Common myeloid progenitor, CD34-positive (primary cell): Measurements from ENCODE around the gene OR2AP1. TPM values are rescaled to one million over a fixed set of nuclear protein-coding genes. Genes with fewer than 3 reads are reported as not detected.
"Not testable (repeated sequence)": the region's sequence is repeated elsewhere in the genome, so short reads cannot be mapped to it uniquely, and the experiment has no call there.

ENCODE experiments used
- CTCF ChIA-PET: fragments of 350-600 bp; sonication (Branson Sonifier 250); formaldehyde crosslinking; loops from one replicate; lab custom pipeline; 2021; ENCODE audit warnings: antibody characterized with exemption; lab: Charles Lee
- POLR2A ChIA-PET: fragments of 350-600 bp; sonication (Branson Sonifier 250); formaldehyde crosslinking; loops from one replicate; lab custom pipeline; 2021; ENCODE audit warnings: antibody characterized with exemption; lab: Charles Lee
- DNase-seq, 3 donors: peaks; one replicate each; pipeline versions ENCODE4 v3.0.0 to v3.0.0-alpha.2; 2013
- H3K27ac ChIP-seq, 2 experiments: 1 replicate in 1 of 2; 2 replicates in 1 of 2; pipeline ENCODE4 v1.7.0; 2013; ENCODE audit warnings: inconsistent platforms in 2 of 2, low read length in 2 of 2, mild to moderate bottlenecking in 2 of 2, low read depth in 1 of 2, moderate library complexity in 1 of 2; ENCODE audit not compliant: severe bottlenecking in 2 of 2, insufficient read depth in 1 of 2, poor library complexity in 1 of 2
- H3K27me3 ChIP-seq, 5 experiments: replicated peaks in 2 of 5; 1 replicate in 3 of 5; 2 replicates in 2 of 5; pipeline versions ENCODE4 v1.6.1 to v1.7.0; 2013; ENCODE audit warnings: low read length in 4 of 5, mild to moderate bottlenecking in 2 of 5, moderate library complexity in 2 of 5, inconsistent platforms in 1 of 5; ENCODE audit not compliant: insufficient read depth in 5 of 5, control insufficient read depth in 4 of 5
- H3K36me3 ChIP-seq, 4 experiments: 1 replicate in 2 of 4; 2 replicates in 2 of 4; pipeline versions ENCODE4 v1.6.1 to v1.7.0; 2013; ENCODE audit warnings: low read length in 3 of 4, control low read depth in 1 of 4, mild to moderate bottlenecking in 1 of 4; ENCODE audit not compliant: control insufficient read depth in 4 of 4, insufficient read depth in 4 of 4
- H3K4me1 ChIP-seq, 4 experiments: 1 replicate in 3 of 4; 2 replicates in 1 of 4; pipeline versions ENCODE4 v1.6.1 to v1.7.1; 2013; ENCODE audit warnings: low read length in 3 of 4, mild to moderate bottlenecking in 3 of 4, control low read depth in 1 of 4, inconsistent platforms in 1 of 4, moderate library complexity in 1 of 4; ENCODE audit not compliant: control insufficient read depth in 4 of 4, insufficient read depth in 4 of 4; ENCODE audit errors: control extremely low read depth in 1 of 4
- H3K4me3 ChIP-seq, 7 experiments: 1 replicate in 4 of 7; 2 replicates in 3 of 7; pipeline versions ENCODE4 v1.5.1 to v1.7.0; 2013; ENCODE audit warnings: mild to moderate bottlenecking in 7 of 7, low read length in 6 of 7, moderate library complexity in 6 of 7, inconsistent platforms in 2 of 7, low read depth in 2 of 7, control low read depth in 1 of 7; ENCODE audit not compliant: insufficient read depth in 4 of 7, control insufficient read depth in 1 of 7; ENCODE audit errors: extremely low read depth in 1 of 7
- H3K9me3 ChIP-seq, 5 experiments: 1 replicate in 4 of 5; 2 replicates in 1 of 5; pipeline versions ENCODE4 v1.6.1 to v1.7.1; 2013; ENCODE audit warnings: low read length in 4 of 5, mild to moderate bottlenecking in 2 of 5, inconsistent platforms in 1 of 5, low read depth in 1 of 5, moderate library complexity in 1 of 5; ENCODE audit not compliant: control insufficient read depth in 4 of 5, insufficient read depth in 2 of 5; ENCODE audit errors: control extremely low read depth in 1 of 5
- WGBS: methylation state at CpG from one replicate; pipeline ENCODE4 v1.1.5; 2013; ENCODE audit not compliant: insufficient coverage; 5-methylcytosine and 5-hydroxymethylcytosine counted together
- polyA plus RNA-seq: library from polyadenylated mRNA; unstranded; fragments of 120-200 nt; gene quantifications from one replicate; pipeline ENCODE4 v1.2.1, GENCODE V29; 2013

OR2AP1 gene
- not detected for polyA plus RNA-seq

- no CpG with 5 or more reads among the region's 1 CpG for WGBS
- CTCF ChIA-PET, result no interaction called here
- Histone ChIP-seq H3K4me3 (no peak within 1 kb of the TSS), H3K4me1 (no peaks in the 10 kb centered on the region), H3K27ac (no peak within 1 kb of the TSS), H3K36me3 (no peaks in the 10 kb centered on the region), H3K27me3 (no peaks in the 10 kb centered on the region), H3K9me3 (peaks cover 1 to 22% (median 18%) of the 10 kb centered on the region in 5 experiments)
- POLR2A ChIA-PET, result no interaction called here
- no peak for DNase-seq
These were observed at the start of gene OR2AP1 for GRCh38 chr12:55572168-55572567. TSS of gene OR2AP1 (plus strand) at chr12:55572468. CDS start at chr12:55574415, 1,947 bp downstream.

GRCh38 chr12:55548235-55548634, 24.0 kb upstream of the OR2AP1 start:
- H3K4me3 ChIP-seq, H3K9me3 ChIP-seq, CTCF ChIA-PET, H3K36me3 ChIP-seq, H3K27ac ChIP-seq, POLR2A ChIA-PET, H3K27me3 ChIP-seq, DNase-seq: not testable (repeated sequence)
- H3K4me1 ChIP-seq, result peaks cover 0 to 10% (median 5%) of the 10 kb centered on the region in 4 experiments
- WGBS, result no CpG with 5 or more reads among the region's 2 CpGs

DNA sequence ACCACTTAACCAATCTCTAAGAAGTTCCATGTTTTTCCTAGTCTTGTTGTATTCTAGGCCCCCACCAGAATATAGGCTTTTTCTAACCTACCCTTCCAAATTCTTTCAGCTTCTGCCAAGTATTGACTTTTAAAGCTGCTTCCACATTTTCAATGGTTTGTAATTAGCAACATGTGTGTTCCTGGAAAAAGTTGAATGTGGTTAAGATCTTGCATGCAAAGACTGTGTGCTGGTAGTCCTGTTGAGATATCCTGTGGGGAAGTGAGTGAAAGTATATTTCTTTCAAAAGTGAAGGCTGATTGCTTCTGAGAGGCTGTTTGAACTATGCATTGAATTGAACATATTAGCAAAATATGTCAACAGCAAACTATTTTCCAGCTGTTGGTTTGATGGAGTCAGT, 23.5 kb upstream of the OR2AP1 start:
- no peaks in the 10 kb centered on the region for H3K27me3 ChIP-seq
- DNase-seq, result peak in 2 of 3 donors; percentile 29 to 40
- POLR2A ChIA-PET, result no interaction called here
- H3K9me3 ChIP-seq, result peaks cover 0 to 8% (median 3%) of the 10 kb centered on the region in 5 experiments
- no peaks in the 10 kb centered on the region for H3K36me3 ChIP-seq
- no peak overlapping the region for H3K4me3 ChIP-seq
- CTCF ChIA-PET, result no interaction called here
- H3K27ac ChIP-seq, result no peak overlapping the region
- H3K4me1 ChIP-seq, result peaks cover 0 to 10% (median 5%) of the 10 kb centered on the region in 4 experiments

DNA sequence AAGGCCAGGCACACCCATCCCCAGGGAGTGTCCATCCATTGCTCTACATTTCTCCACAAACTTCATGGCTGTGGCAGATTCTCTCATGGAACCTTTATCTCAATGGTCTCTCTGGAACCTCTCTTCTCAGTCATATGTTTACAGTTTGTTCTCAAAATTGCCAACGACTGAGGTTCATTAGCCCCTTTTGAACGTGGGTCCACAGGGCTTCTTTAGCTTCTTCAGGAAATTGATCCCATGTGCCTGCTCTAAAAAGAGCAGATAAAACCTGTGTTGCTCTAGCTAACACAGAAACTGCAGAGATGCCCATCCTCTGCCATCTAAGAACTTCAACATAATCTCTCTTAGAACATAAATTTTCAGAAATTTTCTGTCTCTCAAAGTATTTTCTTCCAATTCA, 23.0 kb upstream of the OR2AP1 start, which contains the start of gene OR6C4:
Gene OR6C4 (plus strand): TSS at position 301 of the 400 bp plus-strand sequence. CDS start 1,625 bp downstream, outside the sequence.
- H3K27ac ChIP-seq, result no peak within 1 kb of the TSS
- ChIA-PET POLR2A (no interaction called here), CTCF (no interaction called here)
- 46% methylated on average over 2 of the region's 2 CpGs for WGBS
- DNase-seq, result no peak
- peaks cover 0 to 9% (median 3%) of the 10 kb centered on the region in 5 experiments for H3K9me3 ChIP-seq
- H3K36me3 ChIP-seq, result no peaks in the 10 kb centered on the region
- H3K27me3 ChIP-seq, result no peaks in the 10 kb centered on the region
- peaks cover 0 to 10% (median 5%) of the 10 kb centered on the region in 4 experiments for H3K4me1 ChIP-seq
- H3K4me3 ChIP-seq, result no peak within 1 kb of the TSS

GRCh38 chr12:55554296-55554695, 18.0 kb upstream of the OR2AP1 start:
- no peak for DNase-seq
- ChIA-PET CTCF (no interaction called here), POLR2A (no interaction called here)
- H3K27me3 ChIP-seq, result no peaks in the 10 kb centered on the region
- H3K36me3 ChIP-seq, result no peaks in the 10 kb centered on the region
- H3K4me1 ChIP-seq, result peaks cover 0 to 2% (median under 1%) of the 10 kb centered on the region in 4 experiments
- H3K4me3 ChIP-seq, result no peak overlapping the region
- no peak overlapping the region for H3K27ac ChIP-seq
- peaks cover 0 to 16% (median 7%) of the 10 kb centered on the region in 5 experiments for H3K9me3 ChIP-seq

DNA sequence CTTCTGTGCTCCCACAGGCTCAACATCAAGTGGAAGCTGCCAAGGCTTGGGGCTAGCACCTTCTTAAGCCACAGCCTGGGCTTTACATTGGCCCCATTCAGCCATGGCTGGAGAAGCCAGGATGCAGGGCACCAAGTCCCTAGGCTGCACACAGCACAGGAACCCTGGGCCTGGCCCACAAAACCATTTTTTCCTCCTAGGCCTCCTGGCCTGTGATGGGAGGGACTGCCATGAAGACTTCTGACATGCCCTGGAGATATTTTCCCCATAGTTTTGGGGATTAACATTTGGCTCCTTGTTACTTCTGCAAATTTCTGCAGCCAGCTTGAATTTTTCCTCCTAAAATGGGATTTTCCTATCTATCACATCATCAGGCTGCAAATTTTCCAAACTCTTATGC, 2.2 kb upstream of the OR2AP1 start:
- POLR2A ChIA-PET, CTCF ChIA-PET, H3K27me3 ChIP-seq, H3K36me3 ChIP-seq, H3K27ac ChIP-seq, H3K4me3 ChIP-seq, DNase-seq, H3K4me1 ChIP-seq: not testable (repeated sequence)
- H3K9me3 ChIP-seq, result peaks cover 1 to 22% (median 18%) of the 10 kb centered on the region in 5 experiments

DNA sequence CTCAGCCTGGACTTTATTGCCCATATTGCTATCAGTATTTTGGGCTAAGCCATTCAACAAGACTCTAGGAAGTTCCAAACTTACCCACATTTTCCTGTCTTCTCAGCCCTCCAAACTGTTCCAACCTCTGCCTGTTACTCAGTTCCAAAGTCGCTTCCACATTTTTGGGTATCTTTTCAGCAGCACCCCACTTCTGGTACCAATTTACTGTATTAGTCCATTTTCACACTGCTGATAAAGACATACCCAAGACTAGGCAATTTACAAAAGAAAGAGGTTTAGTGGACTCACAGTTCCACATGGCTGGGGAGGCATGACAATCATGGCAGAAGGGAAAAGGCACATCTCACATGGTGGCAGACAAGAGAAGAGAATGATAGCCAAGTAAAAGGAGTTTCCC, 1.6 kb upstream of the OR2AP1 start:
- CTCF ChIA-PET, H3K27ac ChIP-seq, POLR2A ChIA-PET, DNase-seq, H3K4me1 ChIP-seq, H3K36me3 ChIP-seq, H3K4me3 ChIP-seq, H3K27me3 ChIP-seq: not testable (repeated sequence)
- whole genome bisulfite sequencing, result 100% methylated on average over 1 of the region's 1 CpG
- peaks cover 1 to 22% (median 18%) of the 10 kb centered on the region in 5 experiments for H3K9me3 ChIP-seq
